ENCODE measurements around the gene CGRRF1. TPM values are rescaled to one million over a fixed set of nuclear protein-coding genes. Genes with fewer than 3 reads are reported as not detected.

The CGRRF1 gene
- total RNA-seq, 5 donors from 2014 or later (not counting 1 experiment from before 2014, with no cell fraction given) = 14.2 to 28.0 (median 14.9) TPM

GRCh38 chr14:54481695-54482094 lies 28.0 kb upstream of the CGRRF1 start:
- Mint-ChIP-seq H3K36me3 (peaks cover 24% of the 10 kb centered on the region), H3K9me3 (no peaks in the 10 kb centered on the region), H3K4me3 (no peak overlapping the region), H3K27ac (no peak overlapping the region), H3K27me3 (no peaks in the 10 kb centered on the region), H3K4me1 (peaks cover 37 to 44% (median 44%) of the 10 kb centered on the region in 3 donors)
- Histone ChIP-seq H3K4me1 (ENCODE audit: control insufficient read depth in 1 of 2, extremely low read depth in 1 of 2, insufficient read depth in 2 of 2, low read length in 2 of 2) (peaks cover 1 to 5% of the 10 kb centered on the region in 2 experiments), H3K27ac (ENCODE audit: low read length) (no peak overlapping the region), H3K9me3 (no peaks in the 10 kb centered on the region), H3K4me3 (ENCODE audit: control insufficient read depth in 1 of 2, extremely low read depth in 1 of 2, low read length in 1 of 2) (no peak overlapping the region), H3K27me3 (replicated peaks in 1 of 2; ENCODE audit: control insufficient read depth in 2 of 2, extremely low read depth in 1 of 2, insufficient read depth in 2 of 2, low read length in 1 of 2) (no peaks in the 10 kb centered on the region), H3K36me3 (ENCODE audit: control insufficient read depth in 2 of 2, extremely low read depth in 1 of 2, insufficient read depth in 1 of 2, low read length in 1 of 2) (peaks cover 0 to 39% of the 10 kb centered on the region in 2 donors)
- POLR2A ChIA-PET = no interaction called here
- no peak for ATAC-seq (replicated peaks in 1 of 4)
- WGBS (ENCODE audit: insufficient coverage) = no CpG with 5 or more reads among the region's 2 CpGs
- CTCF ChIA-PET = no interaction called here
- no peak for DNase-seq

GRCh38 chr14:54483073-54483745 lies 26.5 kb upstream of the CGRRF1 start:
- Histone ChIP-seq H3K4me3 (ENCODE audit: control insufficient read depth in 1 of 2, extremely low read depth in 1 of 2, low read length in 1 of 2) (no peak overlapping the region), H3K9me3 (no peaks in the 10 kb centered on the region)

GRCh38 chr14:54483846-54484245 lies 25.9 kb upstream of the CGRRF1 start:
- H3K27me3 ChIP-seq (replicated peaks in 1 of 2; ENCODE audit: control insufficient read depth in 2 of 2, extremely low read depth in 1 of 2, insufficient read depth in 2 of 2, low read length in 1 of 2) = no peaks in the 10 kb centered on the region
- H3K27me3 Mint-ChIP-seq = no peaks in the 10 kb centered on the region
- ChIA-PET CTCF (interaction anchor here (0.5 to 0.7 kb wide), 2 partner anchors 76 to 1393 kb away, joined by 3 to 4 read pairs; no protein-coding TSS in a partner anchor), POLR2A (interaction anchor here (0.6 to 1.0 kb wide), 3 partner anchors 18 to 417 kb away, joined by 3 to 4 read pairs (median 3); no protein-coding TSS in a partner anchor)
- H3K4me1 Mint-ChIP-seq = peaks cover 54 to 59% (median 55%) of the 10 kb centered on the region in 3 donors
- peaks cover 13% of the 10 kb centered on the region for H3K36me3 Mint-ChIP-seq
- H3K9me3 Mint-ChIP-seq = no peaks in the 10 kb centered on the region
- H3K4me3 ChIP-seq (ENCODE audit: control insufficient read depth in 1 of 2, extremely low read depth in 1 of 2, low read length in 1 of 2) = no peak overlapping the region
- H3K27ac ChIP-seq (ENCODE audit: low read length) = no peak overlapping the region
- no peak for DNase-seq
- H3K36me3 ChIP-seq (ENCODE audit: control insufficient read depth in 2 of 2, extremely low read depth in 1 of 2, insufficient read depth in 1 of 2, low read length in 1 of 2) = peaks cover 0 to 21% of the 10 kb centered on the region in 2 donors
- H3K4me1 ChIP-seq (ENCODE audit: control insufficient read depth in 1 of 2, extremely low read depth in 1 of 2, insufficient read depth in 2 of 2, low read length in 2 of 2) = peaks cover 8 to 19% of the 10 kb centered on the region in 2 experiments
- H3K27ac Mint-ChIP-seq = peak overlapping the region; percentile 1 to 23
- no peak overlapping the region for H3K4me3 Mint-ChIP-seq
- no peak for ATAC-seq (replicated peaks in 1 of 4)
- no peaks in the 10 kb centered on the region for H3K9me3 ChIP-seq

More at GRCh38 chr14:54483073-54483745, 26.5 kb upstream of the CGRRF1 start:
- POLR2A ChIA-PET = interaction anchor here in 1 of 2 donors (0.6 to 1.0 kb wide), 3 partner anchors 19 to 417 kb away, joined by 3 to 10 read pairs (median 3); no protein-coding TSS in a partner anchor
- H3K4me3 Mint-ChIP-seq = peak overlapping the region in 1 of 3 donors; percentile 5
- Histone ChIP-seq H3K4me1 (ENCODE audit: control insufficient read depth in 1 of 2, extremely low read depth in 1 of 2, insufficient read depth in 2 of 2, low read length in 2 of 2) (peaks cover 8 to 15% of the 10 kb centered on the region in 2 experiments), H3K36me3 (ENCODE audit: control insufficient read depth in 2 of 2, extremely low read depth in 1 of 2, insufficient read depth in 1 of 2, low read length in 1 of 2) (peaks cover 0 to 28% of the 10 kb centered on the region in 2 donors), H3K27ac (ENCODE audit: low read length) (no peak overlapping the region), H3K27me3 (replicated peaks in 1 of 2; ENCODE audit: control insufficient read depth in 2 of 2, extremely low read depth in 1 of 2, insufficient read depth in 2 of 2, low read length in 1 of 2) (no peaks in the 10 kb centered on the region)
- H3K27me3 Mint-ChIP-seq = no peaks in the 10 kb centered on the region
- H3K9me3 Mint-ChIP-seq = no peaks in the 10 kb centered on the region
- CTCF ChIA-PET = interaction anchor here (0.5 to 0.8 kb wide), 4 partner anchors 26 to 85 kb away, joined by 3 read pairs; no protein-coding TSS in a partner anchor
- no peak for ATAC-seq (replicated peaks in 1 of 4)
- peaks cover 52 to 58% (median 55%) of the 10 kb centered on the region in 3 donors for H3K4me1 Mint-ChIP-seq
- DNase-seq = no peak
- WGBS (ENCODE audit: insufficient coverage) = 80% methylated on average over 4 of the region's 8 CpGs
- peaks cover 15% of the 10 kb centered on the region for H3K36me3 Mint-ChIP-seq
- H3K27ac Mint-ChIP-seq = peak overlapping the region; percentile 4 to 23

- Histone ChIP-seq H3K27ac (ENCODE audit: low read length) (no peak overlapping the region), H3K4me1 (ENCODE audit: control insufficient read depth in 1 of 2, extremely low read depth in 1 of 2, insufficient read depth in 2 of 2, low read length in 2 of 2) (peaks cover 8 to 31% of the 10 kb centered on the region in 2 experiments), H3K27me3 (replicated peaks in 1 of 2; ENCODE audit: control insufficient read depth in 2 of 2, extremely low read depth in 1 of 2, insufficient read depth in 2 of 2, low read length in 1 of 2) (no peaks in the 10 kb centered on the region), H3K9me3 (no peaks in the 10 kb centered on the region), H3K4me3 (ENCODE audit: control insufficient read depth in 1 of 2, extremely low read depth in 1 of 2, low read length in 1 of 2) (no peak overlapping the region), H3K36me3 (ENCODE audit: control insufficient read depth in 2 of 2, extremely low read depth in 1 of 2, insufficient read depth in 1 of 2, low read length in 1 of 2) (peaks cover 0 to 11% of the 10 kb centered on the region in 2 donors)
- no peaks in the 10 kb centered on the region for H3K9me3 Mint-ChIP-seq
- ATAC-seq (replicated peaks in 1 of 4) (no peak), DNase-seq (peak in 1 of 35 experiments; percentile 35)
- WGBS (ENCODE audit: insufficient coverage) = no CpG with 5 or more reads among the region's 1 CpG
- CTCF ChIA-PET = interaction anchor here (0.6 to 1.7 kb wide), 2 partner anchors 23 to 603 kb away, joined by 4 to 8 read pairs; partner anchors contain the start of gene CGRRF1 (in 1 of the 2)
- peaks cover 9% of the 10 kb centered on the region for H3K36me3 Mint-ChIP-seq
- peak overlapping the region; percentile 83 to 95 (median 89) for H3K4me3 Mint-ChIP-seq
- H3K27me3 Mint-ChIP-seq = no peaks in the 10 kb centered on the region
- H3K27ac Mint-ChIP-seq = peak overlapping the region; percentile 47 to 81
- peaks cover 64 to 75% (median 74%) of the 10 kb centered on the region in 3 donors for H3K4me1 Mint-ChIP-seq
- POLR2A ChIA-PET = interaction anchor here in 1 of 2 donors (0.5 to 4.7 kb wide), 3 partner anchors 23 to 290 kb away, joined by 3 to 27 read pairs (median 3); partner anchors contain the start of gene CGRRF1
Measured at GRCh38 chr14:54486685-54487084, 23.0 kb upstream of the CGRRF1 start.

GRCh38 chr14:54487771-54488170 lies 21.9 kb upstream of the CGRRF1 start:
- peaks cover 8 to 31% of the 10 kb centered on the region in 2 experiments for H3K4me1 ChIP-seq (ENCODE audit: control insufficient read depth in 1 of 2, extremely low read depth in 1 of 2, insufficient read depth in 2 of 2, low read length in 2 of 2)
- Mint-ChIP-seq H3K27me3 (no peaks in the 10 kb centered on the region), H3K9me3 (no peaks in the 10 kb centered on the region), H3K4me1 (peaks cover 59 to 70% (median 69%) of the 10 kb centered on the region in 3 donors), H3K36me3 (peaks cover 4% of the 10 kb centered on the region), H3K27ac (peak overlapping the region; percentile 84 to 93), H3K4me3 (peak overlapping the region; percentile 83 to 95 (median 89))
- no peaks in the 10 kb centered on the region for H3K27me3 ChIP-seq (replicated peaks in 1 of 2; ENCODE audit: control insufficient read depth in 2 of 2, extremely low read depth in 1 of 2, insufficient read depth in 2 of 2, low read length in 1 of 2)
- peaks cover 0 to 9% of the 10 kb centered on the region in 2 donors for H3K36me3 ChIP-seq (ENCODE audit: control insufficient read depth in 2 of 2, extremely low read depth in 1 of 2, insufficient read depth in 1 of 2, low read length in 1 of 2)
- ATAC-seq (replicated peaks in 1 of 4) (no peak), DNase-seq (no peak)
- ChIA-PET POLR2A (interaction anchor here (0.6 to 4.7 kb wide), 3 partner anchors 9 to 46 kb away, joined by 3 to 27 read pairs (median 5); partner anchors contain the start of gene CGRRF1 (in 1 of the 2)), CTCF (interaction anchor here (0.7 to 4.0 kb wide), 3 partner anchors 9 to 63 kb away, joined by 3 to 29 read pairs (median 6); partner anchors contain the start of gene CGRRF1 (in 1 of the 2))
- no peaks in the 10 kb centered on the region for H3K9me3 ChIP-seq
- H3K27ac ChIP-seq (ENCODE audit: low read length) = peak overlapping the region; percentile 74
- peak overlapping the region in 1 of 2 donors; percentile 78 for H3K4me3 ChIP-seq (ENCODE audit: control insufficient read depth in 1 of 2, extremely low read depth in 1 of 2, low read length in 1 of 2)
- 80% methylated on average over 1 of the region's 4 CpGs for WGBS (ENCODE audit: insufficient coverage)

- WGBS (ENCODE audit: insufficient coverage) = 2% methylated on average over 8 of the region's 9 CpGs
- Histone ChIP-seq H3K36me3 (ENCODE audit: control insufficient read depth in 2 of 2, extremely low read depth in 1 of 2, insufficient read depth in 1 of 2, low read length in 1 of 2) (peaks cover 0 to 4% of the 10 kb centered on the region in 2 donors), H3K9me3 (no peaks in the 10 kb centered on the region), H3K27ac (ENCODE audit: low read length) (peak overlapping the region; percentile 74), H3K27me3 (replicated peaks in 1 of 2; ENCODE audit: control insufficient read depth in 2 of 2, extremely low read depth in 1 of 2, insufficient read depth in 2 of 2, low read length in 1 of 2) (no peaks in the 10 kb centered on the region), H3K4me1 (ENCODE audit: control insufficient read depth in 1 of 2, extremely low read depth in 1 of 2, insufficient read depth in 2 of 2, low read length in 2 of 2) (peaks cover 8 to 31% of the 10 kb centered on the region in 2 experiments), H3K4me3 (ENCODE audit: control insufficient read depth in 1 of 2, extremely low read depth in 1 of 2, low read length in 1 of 2) (peak overlapping the region; percentile 78 to 90)
- H3K9me3 Mint-ChIP-seq = no peaks in the 10 kb centered on the region
- H3K27me3 Mint-ChIP-seq = no peaks in the 10 kb centered on the region
- CTCF ChIA-PET = interaction anchor here (0.6 to 4.0 kb wide), 5 partner anchors 9 to 181 kb away, joined by 3 to 29 read pairs (median 3); partner anchors contain the start of gene CGRRF1 (in 1 of the 2)
- H3K27ac Mint-ChIP-seq = peak overlapping the region; percentile 84 to 93
- peak in 9 of 35 experiments; percentile 8 to 32 (median 10) for DNase-seq
- ATAC-seq (replicated peaks in 1 of 4) = peak; percentile 25 to 30 (median 26)
- no peaks in the 10 kb centered on the region for H3K36me3 Mint-ChIP-seq
- POLR2A ChIA-PET = interaction anchor here (0.6 to 4.7 kb wide), 4 partner anchors 9 to 76 kb away, joined by 3 to 27 read pairs (median 4); partner anchors contain the start of gene CGRRF1 (in 1 of the 2)
- peaks cover 59 to 66% (median 65%) of the 10 kb centered on the region in 3 donors for H3K4me1 Mint-ChIP-seq
- peak overlapping the region; percentile 83 to 95 (median 89) for H3K4me3 Mint-ChIP-seq
Measured at GRCh38 chr14:54488318-54488645, 21.4 kb upstream of the CGRRF1 start.
